Astrocyte of the cerebellum (primary cell): Measurements from ENCODE around the gene MOV10L1.

Source experiments
- DNase-seq: peaks from one replicate; pipeline ENCODE4 v3.0.0-alpha.2; 2011; ENCODE audit warnings: low read depth
- H3K4me3 ChIP-seq: 2 replicates; pipeline ENCODE4 v1.5.1; 2011; ENCODE audit warnings: mild to moderate bottlenecking, low read depth, low read length, moderate library complexity
- in situ Hi-C: cut with HindIII; loops from 2 replicates; pipeline ENCODE4 v1.10.0; 2017; ENCODE audit warnings: low sequenced_read_pairs
- TF ChIP-seq, protein P1 (sequence below): IDR thresholded peaks from 2 replicates; pipeline ENCODE4 v1.5.1; 2012; ENCODE audit warnings: low read length, low read depth, moderate library complexity, mild to moderate bottlenecking; ENCODE audit errors: missing control alignments

MOV10L1 gene

DNA sequence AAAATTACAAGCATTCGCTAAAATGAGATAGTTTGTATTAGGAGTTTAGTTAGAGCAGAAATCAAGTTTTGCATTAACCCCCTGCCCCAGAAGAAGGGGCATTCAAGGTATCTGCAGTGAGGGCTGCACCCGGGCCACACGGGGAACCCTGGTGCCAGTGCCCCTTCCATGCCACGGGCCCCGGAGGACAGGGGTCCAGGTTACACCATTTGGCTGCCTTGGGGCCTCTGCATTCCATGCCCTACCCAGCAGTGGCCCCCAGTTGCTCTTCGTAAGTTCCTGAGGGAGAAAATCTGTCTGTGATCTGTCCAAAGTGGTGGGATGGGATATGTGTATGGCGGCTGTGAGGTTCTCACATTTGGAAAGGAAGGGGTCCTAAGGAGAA lies 63.9 kb downstream of the MOV10L1 start:
- TF ChIP-seq, protein P1, sequence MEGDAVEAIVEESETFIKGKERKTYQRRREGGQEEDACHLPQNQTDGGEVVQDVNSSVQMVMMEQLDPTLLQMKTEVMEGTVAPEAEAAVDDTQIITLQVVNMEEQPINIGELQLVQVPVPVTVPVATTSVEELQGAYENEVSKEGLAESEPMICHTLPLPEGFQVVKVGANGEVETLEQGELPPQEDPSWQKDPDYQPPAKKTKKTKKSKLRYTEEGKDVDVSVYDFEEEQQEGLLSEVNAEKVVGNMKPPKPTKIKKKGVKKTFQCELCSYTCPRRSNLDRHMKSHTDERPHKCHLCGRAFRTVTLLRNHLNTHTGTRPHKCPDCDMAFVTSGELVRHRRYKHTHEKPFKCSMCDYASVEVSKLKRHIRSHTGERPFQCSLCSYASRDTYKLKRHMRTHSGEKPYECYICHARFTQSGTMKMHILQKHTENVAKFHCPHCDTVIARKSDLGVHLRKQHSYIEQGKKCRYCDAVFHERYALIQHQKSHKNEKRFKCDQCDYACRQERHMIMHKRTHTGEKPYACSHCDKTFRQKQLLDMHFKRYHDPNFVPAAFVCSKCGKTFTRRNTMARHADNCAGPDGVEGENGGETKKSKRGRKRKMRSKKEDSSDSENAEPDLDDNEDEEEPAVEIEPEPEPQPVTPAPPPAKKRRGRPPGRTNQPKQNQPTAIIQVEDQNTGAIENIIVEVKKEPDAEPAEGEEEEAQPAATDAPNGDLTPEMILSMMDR = no peak
- no peak for DNase-seq
- no peak overlapping the region for H3K4me3 ChIP-seq
- in situ Hi-C loops = no loop called here

DNA sequence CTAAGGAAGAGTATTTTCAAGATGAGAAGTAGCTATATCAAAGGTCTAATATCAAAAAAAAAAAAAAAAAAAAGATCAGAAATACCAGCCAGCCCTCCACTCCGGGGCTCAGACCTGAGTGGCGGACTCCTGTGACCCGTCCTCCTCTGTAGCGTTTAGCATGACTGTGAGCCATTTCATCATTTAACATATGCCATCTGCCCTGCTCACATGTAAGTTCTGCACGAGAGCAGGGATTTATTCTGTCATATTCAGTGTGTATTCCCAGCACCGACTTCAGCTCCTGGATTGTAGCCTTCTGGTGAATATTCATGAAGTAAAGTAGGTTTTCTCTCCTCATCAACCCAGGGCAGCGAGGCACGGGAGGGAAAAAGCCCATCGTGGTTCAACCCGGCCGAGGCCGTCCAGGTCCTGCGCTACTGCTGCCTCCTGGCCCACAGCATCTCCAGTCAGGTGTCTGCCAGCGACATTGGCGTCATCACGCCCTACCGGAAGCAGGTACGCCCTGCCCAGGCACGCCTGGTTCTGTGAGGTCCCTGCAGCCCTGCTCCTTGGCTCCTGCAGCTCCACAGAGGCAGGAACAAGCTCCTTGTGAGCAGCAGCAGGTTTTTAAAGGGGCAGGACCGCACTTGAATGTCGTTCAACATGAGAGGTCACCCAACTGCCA lies 68.0 kb downstream of the MOV10L1 start:
- H3K4me3 ChIP-seq = no peak overlapping the region
- DNase-seq = no peak
- in situ Hi-C loops = no loop called here
- TF ChIP-seq, protein P1 = no peak

DNA sequence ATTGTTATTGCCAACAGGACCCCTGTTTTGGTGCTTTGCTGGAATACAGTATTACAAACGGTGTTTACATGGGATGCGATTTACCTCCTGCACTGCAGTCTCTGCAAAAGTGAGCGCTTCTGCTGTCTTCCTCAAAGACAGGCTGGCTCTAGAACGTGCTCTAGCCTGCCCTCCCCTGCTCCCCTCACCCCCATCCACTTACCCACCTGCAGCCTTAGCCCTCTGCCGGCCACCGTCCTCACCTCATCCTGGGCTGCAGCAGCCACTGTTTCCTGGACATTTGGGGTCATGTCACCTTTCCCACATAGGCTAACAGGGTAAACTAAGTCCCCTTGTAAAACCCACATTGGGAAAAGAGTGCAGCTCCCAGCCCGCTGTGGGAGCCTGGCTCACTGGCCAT lies 71.1 kb downstream of the MOV10L1 start:
- DNase-seq = no peak
- TF ChIP-seq, protein P1 = no peak
- in situ Hi-C loops = no loop called here
- H3K4me3 ChIP-seq = no peak overlapping the region

DNA sequence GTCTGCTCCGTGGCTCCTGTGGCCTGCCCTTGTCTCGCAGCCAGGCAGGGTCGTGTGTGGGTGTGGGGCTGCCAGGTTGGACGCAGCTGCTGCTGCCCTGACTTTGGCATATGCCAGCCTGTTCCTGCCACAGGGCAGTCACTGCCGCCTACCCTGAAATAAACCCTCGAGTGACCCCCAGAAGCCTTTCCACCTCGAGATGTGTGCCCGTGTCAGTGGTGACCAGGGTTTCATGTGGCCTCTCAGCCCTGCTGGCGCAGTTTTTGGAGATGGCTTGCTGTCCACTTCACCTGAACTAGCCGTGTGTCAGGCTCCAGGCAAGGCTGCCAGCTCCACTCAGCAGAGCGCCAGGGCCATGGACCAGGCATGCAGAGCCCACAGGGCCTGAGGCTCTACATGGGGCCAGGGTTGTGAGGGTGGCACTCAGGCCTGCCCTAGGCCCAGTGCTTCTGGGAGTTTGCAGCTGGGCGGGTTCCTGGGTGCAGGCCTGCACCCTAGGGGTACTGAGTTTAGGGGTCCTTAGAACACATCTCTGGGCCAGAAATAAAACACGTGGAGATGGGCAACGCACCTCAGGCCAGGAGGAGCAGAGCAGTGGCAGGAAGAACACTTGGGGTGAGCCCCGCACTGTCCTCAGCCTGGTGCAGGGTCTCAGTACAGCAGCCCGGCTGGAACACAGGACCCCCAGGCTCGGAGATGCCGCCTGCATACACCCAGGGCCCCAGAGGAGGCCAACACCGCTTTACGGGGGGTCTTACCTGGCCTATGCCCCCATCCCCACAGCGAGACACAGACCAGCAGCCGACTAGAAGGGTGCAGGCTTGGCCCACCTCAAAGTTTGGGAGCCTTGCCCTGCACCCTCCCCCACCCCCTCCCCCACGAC lies 71.9 kb downstream of the MOV10L1 start:
- no peak overlapping the region for H3K4me3 ChIP-seq
- TF ChIP-seq, protein P1 = no peak
- in situ Hi-C loops = no loop called here
- no peak for DNase-seq

DNA sequence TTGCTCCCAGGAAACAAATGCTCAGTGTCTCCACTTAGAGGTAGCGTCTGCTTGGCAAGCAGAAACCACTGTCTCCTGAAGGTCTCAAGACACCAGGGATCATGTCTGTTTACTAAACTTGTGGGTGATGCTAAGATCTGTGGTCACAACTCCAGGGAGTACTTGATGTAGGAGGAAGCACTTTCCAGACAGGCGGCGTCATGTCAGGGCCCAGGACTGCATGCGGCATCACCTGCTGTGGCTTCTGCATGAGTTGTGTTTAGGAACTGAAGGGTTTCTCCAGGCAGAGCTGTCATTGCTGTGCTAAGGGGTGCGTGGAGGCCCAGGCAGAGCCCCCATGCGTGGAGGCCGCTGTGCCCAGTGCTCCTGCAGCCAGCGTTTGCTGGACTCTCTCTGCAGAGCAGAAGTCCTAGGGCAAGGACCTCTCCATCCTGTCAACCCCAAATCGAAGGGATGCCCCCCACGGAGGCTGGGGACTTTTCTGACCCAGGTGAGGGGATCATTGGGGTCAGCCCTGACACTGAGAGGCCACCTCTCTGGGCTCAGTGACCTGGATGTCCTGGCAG lies 72.7 kb downstream of the MOV10L1 start:
- in situ Hi-C loops = no loop called here
- DNase-seq = no peak
- no peak overlapping the region for H3K4me3 ChIP-seq
- TF ChIP-seq, protein P1 = no peak

DNA sequence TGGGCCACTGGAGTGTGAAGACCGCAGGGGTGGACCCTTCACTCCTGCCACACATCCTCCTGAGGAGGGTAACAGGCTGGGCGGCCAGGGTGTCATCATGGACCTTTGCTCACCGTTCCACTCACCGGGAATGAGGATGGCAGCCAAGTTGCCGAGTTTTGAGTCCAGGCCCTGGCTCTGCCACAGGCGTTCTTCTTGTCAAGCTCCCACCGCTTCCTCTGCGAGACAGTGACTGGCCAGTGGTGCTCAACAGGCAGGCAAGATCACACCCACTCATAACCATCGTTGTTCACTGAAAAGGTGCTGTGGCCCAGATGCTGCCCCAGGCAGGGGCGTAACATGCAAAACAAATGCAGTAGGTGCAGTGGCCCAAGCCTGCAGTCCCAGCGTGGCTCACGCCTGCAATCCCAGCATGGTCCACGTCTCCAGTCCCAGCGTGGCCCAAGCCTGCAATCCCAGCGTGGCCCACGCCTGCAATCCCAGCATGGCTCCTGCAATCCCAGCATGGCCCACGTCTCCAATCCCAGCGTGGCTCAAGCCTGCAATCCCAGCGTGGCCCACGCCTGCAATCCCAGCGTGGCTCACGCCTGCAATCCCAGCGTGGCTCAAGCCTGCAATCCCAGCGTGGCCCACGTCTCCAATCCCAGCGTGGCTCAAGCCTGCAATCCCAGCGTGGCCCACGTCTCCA lies 75.8 kb downstream of the MOV10L1 start:
- H3K4me3 ChIP-seq = no peak overlapping the region
- DNase-seq = no peak
- TF ChIP-seq, protein P1 = no peak
- in situ Hi-C loops = no loop called here
